Endodermal cell (in vitro differentiated cells): ENCODE results near the gene CRKL. TPM values are rescaled to one million over a fixed set of nuclear protein-coding genes. Genes with fewer than 3 reads are reported as not detected.

Source experiments
- DNase-seq: peaks from one replicate; pipeline ENCODE4 v3.0.0-alpha.2; 2017
- H3K27ac ChIP-seq: 2 replicates; pipeline ENCODE4 v1.5.1; 2013; ENCODE audit warnings: mild to moderate bottlenecking, low read depth, low read length, moderate library complexity
- H3K27me3 ChIP-seq: 2 replicates; pipeline ENCODE4 v1.6.1; 2013; ENCODE audit warnings: mild to moderate bottlenecking, low read length, moderate library complexity; ENCODE audit not compliant: insufficient read depth, control insufficient read depth, poor library complexity, severe bottlenecking
- H3K36me3 ChIP-seq: 2 replicates; pipeline ENCODE4 v1.7.0; 2013; ENCODE audit warnings: mild to moderate bottlenecking, low read length, moderate library complexity; ENCODE audit not compliant: control insufficient read depth, insufficient read depth
- H3K4me1 ChIP-seq: one replicate; pipeline ENCODE4 v1.7.0; 2013; ENCODE audit warnings: low read length; ENCODE audit not compliant: control insufficient read depth, insufficient read depth
- H3K4me3 ChIP-seq: 2 replicates; pipeline ENCODE4 v1.5.1; 2013; ENCODE audit warnings: mild to moderate bottlenecking, low read length, moderate library complexity
- H3K9ac ChIP-seq: 2 replicates; pipeline ENCODE4 v1.6.1; 2013; ENCODE audit warnings: mild to moderate bottlenecking, low read length, moderate library complexity; ENCODE audit not compliant: poor library complexity, severe bottlenecking; ENCODE audit errors: extremely low read depth
- H3K9me3 ChIP-seq: 2 replicates; pipeline ENCODE4 v1.6.1; 2013; ENCODE audit warnings: mild to moderate bottlenecking, low read length, moderate library complexity; ENCODE audit not compliant: control insufficient read depth
- H3K27ac Mint-ChIP-seq: 2 replicates; pipeline ENCODE4 v1.8.0; 2020; ENCODE audit warnings: mixed read lengths
- H3K27me3 Mint-ChIP-seq: 2 replicates; pipeline ENCODE4 v1.8.0; 2021; ENCODE audit warnings: mild to moderate bottlenecking, mixed read lengths; ENCODE audit not compliant: insufficient read depth
- H3K36me3 Mint-ChIP-seq: 2 replicates; pipeline ENCODE4 v1.8.0; 2020; ENCODE audit warnings: low read depth, mixed read lengths
- H3K4me1 Mint-ChIP-seq: 2 replicates; pipeline ENCODE4 v1.8.0; 2020; ENCODE audit warnings: mixed read lengths
- H3K4me3 Mint-ChIP-seq: 2 replicates; pipeline ENCODE4 v1.8.0; 2020; ENCODE audit warnings: mild to moderate bottlenecking, moderate library complexity, mixed read lengths
- H3K9me3 Mint-ChIP-seq: 2 replicates; pipeline ENCODE4 v1.8.0; 2020; ENCODE audit warnings: mild to moderate bottlenecking, mixed read lengths
- WGBS, 2 experiments: methylation state at CpG; one replicate each; pipeline versions ENCODE4 v1.1.5 to v1.1.7; 2013; ENCODE audit warnings: missing lambda C conversion rate in 2 of 2, mixed read lengths in 1 of 2; ENCODE audit not compliant: insufficient coverage in 1 of 2, insufficient read length in 1 of 2; 5-methylcytosine and 5-hydroxymethylcytosine counted together
- total RNA-seq, 2 donors: library from RNA; stranded (reverse); fragmentation: NEBNext Ultra II Directional in 1 of 2; extraction: Animal tissue kit (Norgen Biotek cat#: 25700) in 1 of 2; gene quantifications; 2 replicates in 1 of 2; 3 replicates in 1 of 2; pipeline ENCODE4 v1.2.1, GENCODE V29; 2021
- TF ChIP-seq, protein P1 (sequence below): fragments of 200-600 bp; sonication (generic); conservative IDR thresholded peaks from 2 replicates; pipeline ENCODE4 v1.5.0; 2021; ENCODE audit warnings: antibody characterized with exemption, mild to moderate bottlenecking

The CRKL gene
- total RNA-seq, 2 donors from 2014 or later, result 89.5 to 104 TPM

DNA sequence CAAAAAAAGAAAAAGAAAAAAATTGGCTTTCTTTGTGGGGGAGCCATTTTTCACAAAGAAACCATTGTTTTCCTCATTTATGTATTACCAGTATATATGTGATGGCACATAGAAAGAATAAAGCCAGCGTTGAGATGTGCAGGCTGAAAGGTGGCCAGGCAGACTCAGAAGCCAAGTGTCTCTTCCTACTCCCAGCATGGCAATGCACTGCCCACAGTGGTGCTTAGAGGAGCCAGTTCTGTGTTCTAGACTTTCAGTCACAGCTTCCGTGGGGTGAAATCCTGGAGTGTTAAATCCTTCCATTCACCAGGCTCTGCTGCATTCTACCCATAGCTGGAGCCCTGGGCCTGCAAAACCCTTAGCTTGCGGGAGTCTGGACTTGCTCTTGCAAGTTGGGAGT lies 39.5 kb upstream of the CRKL start:
- H3K27ac ChIP-seq, result no peak overlapping the region
- no peak overlapping the region for H3K27ac Mint-ChIP-seq
- no peaks in the 10 kb centered on the region for H3K9me3 Mint-ChIP-seq

DNA sequence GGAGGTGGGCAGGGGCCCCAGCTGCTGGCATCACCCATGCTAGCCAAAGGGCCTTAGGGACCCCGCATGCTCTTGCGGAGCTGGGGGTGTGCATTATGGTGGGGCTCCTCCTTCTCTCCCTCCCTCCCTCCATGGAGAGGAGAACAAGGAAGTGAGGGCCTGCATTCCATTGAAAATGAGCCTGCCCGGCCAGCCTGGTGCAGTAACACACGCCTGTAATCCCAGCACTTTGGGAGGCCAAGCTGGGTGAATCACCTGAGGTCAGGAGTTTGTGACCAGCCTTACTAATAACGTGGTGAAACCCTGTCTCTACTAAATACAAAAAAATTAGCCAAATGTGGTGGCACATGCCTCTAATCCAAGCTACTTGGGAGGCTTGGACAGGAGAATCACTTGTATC lies 36.0 kb upstream of the CRKL start:
- H3K9ac ChIP-seq, result no peak overlapping the region
- H3K4me3 ChIP-seq, result no peak overlapping the region
- Mint-ChIP-seq H3K27ac (no peak overlapping the region), H3K36me3 (peaks cover 47% of the 10 kb centered on the region), H3K9me3 (no peaks in the 10 kb centered on the region), H3K4me1 (peaks cover 12% of the 10 kb centered on the region), H3K4me3 (no peak overlapping the region), H3K27me3 (no peaks in the 10 kb centered on the region)
- peaks cover 17% of the 10 kb centered on the region for H3K36me3 ChIP-seq
- peaks cover 5% of the 10 kb centered on the region for H3K4me1 ChIP-seq
- TF ChIP-seq, protein P1, sequence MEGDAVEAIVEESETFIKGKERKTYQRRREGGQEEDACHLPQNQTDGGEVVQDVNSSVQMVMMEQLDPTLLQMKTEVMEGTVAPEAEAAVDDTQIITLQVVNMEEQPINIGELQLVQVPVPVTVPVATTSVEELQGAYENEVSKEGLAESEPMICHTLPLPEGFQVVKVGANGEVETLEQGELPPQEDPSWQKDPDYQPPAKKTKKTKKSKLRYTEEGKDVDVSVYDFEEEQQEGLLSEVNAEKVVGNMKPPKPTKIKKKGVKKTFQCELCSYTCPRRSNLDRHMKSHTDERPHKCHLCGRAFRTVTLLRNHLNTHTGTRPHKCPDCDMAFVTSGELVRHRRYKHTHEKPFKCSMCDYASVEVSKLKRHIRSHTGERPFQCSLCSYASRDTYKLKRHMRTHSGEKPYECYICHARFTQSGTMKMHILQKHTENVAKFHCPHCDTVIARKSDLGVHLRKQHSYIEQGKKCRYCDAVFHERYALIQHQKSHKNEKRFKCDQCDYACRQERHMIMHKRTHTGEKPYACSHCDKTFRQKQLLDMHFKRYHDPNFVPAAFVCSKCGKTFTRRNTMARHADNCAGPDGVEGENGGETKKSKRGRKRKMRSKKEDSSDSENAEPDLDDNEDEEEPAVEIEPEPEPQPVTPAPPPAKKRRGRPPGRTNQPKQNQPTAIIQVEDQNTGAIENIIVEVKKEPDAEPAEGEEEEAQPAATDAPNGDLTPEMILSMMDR, result no peak
- 83 to 92% methylated on average over 2 to 3 of the region's 5 CpGs for WGBS, 2 experiments
- DNase-seq, result no peak
- no peaks in the 10 kb centered on the region for H3K27me3 ChIP-seq
- H3K9me3 ChIP-seq, result no peaks in the 10 kb centered on the region
- no peak overlapping the region for H3K27ac ChIP-seq

More for the DNA sequence above, 39.5 kb upstream of the CRKL start:
- Mint-ChIP-seq H3K4me3 (no peak overlapping the region), H3K4me1 (no peaks in the 10 kb centered on the region), H3K27me3 (no peaks in the 10 kb centered on the region), H3K36me3 (peaks cover 49% of the 10 kb centered on the region)
- peaks cover 16% of the 10 kb centered on the region for H3K36me3 ChIP-seq
- H3K27me3 ChIP-seq, result no peaks in the 10 kb centered on the region
- no peaks in the 10 kb centered on the region for H3K9me3 ChIP-seq
- no peak overlapping the region for H3K9ac ChIP-seq
- TF ChIP-seq, protein P1, result no peak
- no peaks in the 10 kb centered on the region for H3K4me1 ChIP-seq
- H3K4me3 ChIP-seq, result no peak overlapping the region
- no peak for DNase-seq
- WGBS, 2 experiments, result 94 to 100% methylated on average over 2 to 3 of the region's 3 CpGs

DNA sequence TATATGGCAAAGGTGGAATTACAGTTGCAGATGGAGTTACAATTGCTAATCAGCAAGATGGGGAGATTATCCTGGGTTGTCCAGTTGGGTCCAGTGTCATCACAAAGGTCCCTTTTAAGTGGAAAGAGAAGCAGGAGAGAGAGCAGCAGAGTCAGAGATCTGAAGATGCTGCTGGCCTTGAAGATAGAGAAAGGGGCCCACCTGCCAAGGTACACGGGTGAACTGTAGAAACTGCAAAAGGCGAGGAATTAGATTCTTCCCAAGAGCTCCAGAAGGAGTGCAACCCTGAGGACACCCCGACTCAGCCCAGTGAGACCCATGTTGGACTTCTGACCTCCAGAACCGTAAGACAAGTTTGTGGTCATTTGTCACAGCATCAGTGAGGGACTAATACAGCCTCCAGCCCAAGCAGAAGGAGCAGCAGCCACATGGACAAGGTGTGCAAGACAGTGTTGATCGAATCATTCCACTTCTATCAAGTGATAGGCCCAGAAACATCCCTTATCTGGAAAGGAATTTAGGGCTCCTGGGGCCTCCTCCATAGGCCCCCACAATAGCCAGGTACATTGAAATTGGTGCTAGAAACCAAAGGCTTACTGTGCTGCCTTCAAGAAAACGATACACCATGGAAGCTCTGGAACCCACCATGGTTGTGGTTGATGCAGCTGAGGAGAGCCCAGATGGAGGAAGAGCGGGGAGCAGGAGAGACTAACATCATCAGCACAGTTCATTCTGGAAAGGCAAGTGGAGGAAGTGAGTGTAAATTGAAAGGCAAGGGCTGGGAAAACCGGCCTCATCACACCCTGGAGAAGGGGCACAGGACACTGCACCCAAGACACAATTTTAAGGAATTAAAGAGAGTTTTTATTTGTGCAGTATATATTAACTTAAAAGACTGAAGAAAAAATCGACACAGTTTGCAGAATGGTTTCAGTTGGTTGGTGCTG lies 35.1 kb upstream of the CRKL start:
- H3K4me1 ChIP-seq, result peaks cover 5% of the 10 kb centered on the region
- Mint-ChIP-seq H3K9me3 (no peaks in the 10 kb centered on the region), H3K27ac (no peak overlapping the region), H3K4me1 (peaks cover 12% of the 10 kb centered on the region), H3K27me3 (no peaks in the 10 kb centered on the region), H3K36me3 (peaks cover 42% of the 10 kb centered on the region), H3K4me3 (no peak overlapping the region)
- no peaks in the 10 kb centered on the region for H3K9me3 ChIP-seq
- H3K4me3 ChIP-seq, result no peak overlapping the region
- H3K9ac ChIP-seq, result no peak overlapping the region
- no peak for DNase-seq
- 89 to 93% methylated on average over 8 to 9 of the region's 9 CpGs for WGBS, 2 experiments
- no peak overlapping the region for H3K27ac ChIP-seq
- peaks cover 17% of the 10 kb centered on the region for H3K36me3 ChIP-seq
- no peaks in the 10 kb centered on the region for H3K27me3 ChIP-seq
- TF ChIP-seq, protein P1, result no peak
